GM12872 (cell line): ENCODE results near the gene NRCAM.
A peak's percentile ranks its signal among the peaks of the same experiment; 100 is the strongest.

Experiments
- CTCF ChIP-seq: IDR thresholded peaks from 3 replicates; pipeline ENCODE4 v1.5.1; 2011; ENCODE audit warnings: low read depth, mild to moderate bottlenecking, low read length, moderate library complexity; ENCODE audit not compliant: insufficient read depth

The NRCAM gene

GRCh38 chr7:108149119-108149518, 307.1 kb downstream of the NRCAM start:
- no peak for TF ChIP-seq CTCF

DNA sequence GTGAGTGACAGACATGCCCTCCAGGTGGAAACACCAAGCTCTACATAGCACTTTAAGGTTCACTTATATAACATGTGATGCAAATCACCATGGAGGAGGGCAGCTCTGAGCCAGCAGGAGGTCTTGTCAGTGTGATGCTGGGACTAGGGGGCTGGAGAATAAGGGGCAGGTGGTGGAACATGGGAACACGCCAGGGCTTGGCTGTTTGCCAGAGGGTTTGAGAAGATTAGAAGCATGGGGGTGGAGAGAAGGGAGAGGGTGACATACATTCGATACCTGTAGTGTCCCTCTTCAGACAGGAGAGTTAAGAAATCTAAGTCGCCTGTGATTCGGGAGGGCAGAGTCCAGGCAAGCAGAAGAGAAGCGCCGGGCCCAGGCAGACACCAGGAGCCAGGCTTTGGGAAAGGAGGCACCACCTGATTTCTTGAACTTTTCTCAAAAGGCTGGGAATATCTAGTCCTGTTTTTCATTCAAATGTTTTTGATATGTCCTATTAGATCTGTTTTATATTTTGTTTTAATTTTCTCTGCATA, 309.1 kb downstream of the NRCAM start:
- no peak for TF ChIP-seq CTCF

DNA sequence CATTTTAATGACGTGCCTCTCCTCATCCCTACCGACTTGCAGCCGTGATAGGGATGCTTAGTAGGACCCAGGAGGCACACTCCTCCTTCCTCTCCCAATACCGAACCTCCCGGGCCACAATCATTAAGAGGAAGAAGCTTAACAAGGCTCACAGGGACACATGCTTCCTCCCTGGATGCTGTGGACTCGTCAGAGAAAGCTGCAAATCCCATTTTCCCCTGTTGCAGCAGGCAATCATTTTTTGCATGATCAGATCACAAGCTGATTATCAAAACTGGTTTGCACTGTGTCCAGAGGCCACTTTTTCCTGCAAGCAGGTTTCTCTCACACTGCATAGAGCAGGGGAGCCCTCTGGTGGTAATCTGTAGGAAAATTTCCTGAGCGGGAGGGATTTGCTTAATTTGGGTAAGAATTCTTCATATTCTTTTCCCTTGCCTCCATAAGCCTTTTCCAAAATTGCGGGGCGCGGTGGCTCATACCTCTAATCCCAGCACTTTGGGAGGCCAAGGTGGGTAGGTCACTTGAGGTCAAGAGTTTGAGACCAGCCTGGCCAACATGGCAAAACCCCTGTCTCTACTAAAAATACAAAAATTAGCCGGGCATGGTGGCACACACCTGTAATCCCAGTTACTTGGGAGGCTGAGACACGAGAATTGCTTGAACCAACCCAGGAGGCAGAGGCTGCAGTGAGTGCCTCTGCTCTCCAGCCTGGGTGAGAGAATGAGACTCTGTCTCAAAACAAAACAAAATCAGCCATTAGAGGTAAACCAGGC, 310.0 kb downstream of the NRCAM start:
- peak; percentile 85 for TF ChIP-seq CTCF

DNA sequence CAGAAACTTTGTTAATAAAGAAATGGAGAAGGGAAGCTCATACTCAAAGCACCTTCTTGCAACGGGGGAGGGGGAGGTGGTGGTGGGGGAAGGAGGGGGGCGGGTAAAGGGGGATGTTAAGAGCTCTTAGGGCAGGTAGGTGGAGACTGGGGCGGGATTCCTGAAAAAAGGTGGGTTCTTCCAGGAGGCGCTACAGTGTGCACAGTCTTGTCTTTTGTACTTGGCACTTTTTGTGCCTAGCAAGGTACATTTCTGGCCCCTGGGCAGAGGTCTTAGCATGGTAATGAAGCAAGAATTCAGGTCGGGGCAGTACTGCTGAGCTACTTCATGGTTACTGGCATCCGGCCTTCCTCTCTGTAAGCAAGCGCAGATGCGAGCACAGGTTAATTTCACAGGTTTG, 310.8 kb downstream of the NRCAM start:
- TF ChIP-seq CTCF, result no peak

DNA sequence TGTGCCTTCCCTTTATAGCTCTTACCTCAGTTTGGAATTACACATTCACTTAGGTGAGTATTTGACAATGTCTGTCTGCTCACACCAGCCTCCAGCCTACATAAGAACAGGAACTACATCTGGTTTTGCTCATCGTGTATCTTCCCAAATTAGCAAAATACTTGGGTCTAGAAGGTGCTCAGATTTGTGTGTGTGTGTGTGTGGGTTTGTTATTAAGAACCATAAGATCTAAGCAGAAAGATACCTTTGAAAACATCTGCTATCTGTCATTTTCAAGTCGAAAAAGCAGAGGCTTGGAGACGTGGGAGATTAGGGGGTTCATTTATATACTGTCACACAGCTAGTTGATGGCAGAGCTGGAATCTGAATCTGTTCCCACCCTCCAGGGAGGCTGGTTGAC, 311.3 kb downstream of the NRCAM start:
- no peak for TF ChIP-seq CTCF

GRCh38 chr7:108143658-108144420, 312.4 kb downstream of the NRCAM start:
- no peak for TF ChIP-seq CTCF

DNA sequence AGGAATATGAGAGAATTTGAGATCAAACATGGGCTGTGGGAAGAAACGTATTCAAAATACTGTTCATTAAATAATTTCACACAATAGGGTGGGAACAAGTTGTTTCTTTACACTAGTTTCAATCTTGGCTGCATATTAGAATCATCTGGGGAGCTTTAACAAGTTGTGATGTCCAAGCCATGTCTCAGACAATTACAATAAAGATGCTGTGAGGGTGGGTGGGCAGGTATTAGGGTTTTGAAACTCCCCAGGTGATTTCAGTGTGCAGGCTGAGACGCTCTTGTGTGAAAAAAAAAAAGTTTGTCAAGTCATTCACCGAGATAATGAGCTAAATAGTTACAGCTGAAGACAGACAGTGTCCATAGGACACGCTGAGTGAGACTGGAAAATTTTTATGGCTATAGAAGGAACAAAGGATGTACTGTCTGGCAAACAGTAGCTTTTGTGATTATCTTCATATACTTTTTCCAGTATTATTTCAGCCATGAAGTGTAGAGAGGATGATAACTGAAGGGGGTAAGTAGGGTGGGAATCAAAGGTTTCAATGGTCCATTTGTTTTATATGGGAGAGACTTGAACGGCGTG, 313.5 kb downstream of the NRCAM start:
- TF ChIP-seq CTCF, result no peak
